HG02943 (cell line): ENCODE data around the gene SCGB1D4.
"Not testable (repeated sequence)": the region's sequence is repeated elsewhere in the genome, so short reads cannot be mapped to it uniquely, and the experiment has no call there.

Experiments used
- ATAC-seq: cut with Tn5 transposase; IDR thresholded peaks from one replicate; pipeline ENCODE4 v1.9.1; 2021; ENCODE audit warnings: mild to moderate bottlenecking, low read depth, moderate library complexity; ENCODE audit not compliant: unreplicated experiment

SCGB1D4 gene, protein sequence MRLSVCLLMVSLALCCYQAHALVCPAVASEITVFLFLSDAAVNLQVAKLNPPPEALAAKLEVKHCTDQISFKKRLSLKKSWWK

GRCh38 chr11:62298975-62299374, at the start of gene SCGB1D4:
SCGB1D4 (minus strand) TSS chr11:62299075; CDS start chr11:62299010, 65 bp downstream.
- ATAC-seq: no peak

- no peak for ATAC-seq
Observed at GRCh38 chr11:62345861-62346260, 47.0 kb upstream of the SCGB1D4 start.

- no peak for ATAC-seq
Observed at GRCh38 chr11:62344210-62344609, 45.3 kb upstream of the SCGB1D4 start.

- not testable (repeated sequence) for ATAC-seq
Observed at GRCh38 chr11:62343646-62344190, 44.8 kb upstream of the SCGB1D4 start.

DNA sequence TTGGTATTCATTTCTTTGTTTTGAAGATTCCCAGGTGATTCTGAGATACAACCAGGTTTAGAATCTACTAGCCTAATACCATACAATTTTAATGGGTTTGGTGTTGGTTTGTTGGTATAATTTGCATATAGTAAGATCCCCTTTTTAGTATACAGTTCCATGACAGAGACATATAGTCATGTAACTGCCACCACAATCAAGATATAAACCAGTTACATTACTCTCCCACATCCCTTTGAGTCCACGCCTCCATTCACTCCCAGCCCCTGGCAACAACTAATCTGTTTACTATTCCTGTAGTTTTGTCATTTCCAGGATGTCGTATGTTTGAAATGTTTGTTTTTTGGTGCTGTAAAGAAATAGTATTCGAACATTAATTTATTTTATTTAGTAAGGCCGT, 42.7 kb upstream of the SCGB1D4 start:
- ATAC-seq: no peak

DNA sequence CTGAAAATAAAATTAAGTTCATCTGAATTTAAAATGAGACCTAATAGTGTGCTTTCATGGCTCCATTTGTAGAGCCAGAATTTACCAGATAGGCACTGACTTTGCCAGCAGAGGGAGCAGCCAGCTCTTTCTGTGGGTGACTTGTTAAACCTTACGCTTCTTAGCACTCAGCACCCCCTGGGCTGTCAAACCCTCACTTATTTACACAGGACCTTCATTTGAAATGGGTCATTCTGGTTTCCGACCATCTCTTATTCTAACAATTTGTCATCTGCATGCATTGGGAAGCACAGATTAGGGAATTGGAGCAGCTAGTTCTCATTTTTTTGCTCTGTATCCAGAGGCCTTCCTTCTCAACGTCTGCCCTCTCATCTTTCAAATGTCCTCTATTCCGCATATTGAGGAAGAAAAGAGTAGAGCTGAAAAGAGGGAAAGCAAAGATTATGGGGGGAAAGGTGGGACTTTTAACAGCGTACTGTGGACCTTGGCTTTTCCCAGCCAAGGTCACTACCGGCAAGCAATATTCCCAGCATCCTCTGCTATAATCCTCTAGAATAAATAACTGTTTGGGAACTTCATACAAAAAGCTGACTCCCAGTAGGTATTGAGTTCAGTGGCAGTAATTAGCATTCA, 41.5 kb upstream of the SCGB1D4 start:
- no peak for ATAC-seq

GRCh38 chr11:62338218-62338617, 39.3 kb upstream of the SCGB1D4 start:
- ATAC-seq: no peak

DNA sequence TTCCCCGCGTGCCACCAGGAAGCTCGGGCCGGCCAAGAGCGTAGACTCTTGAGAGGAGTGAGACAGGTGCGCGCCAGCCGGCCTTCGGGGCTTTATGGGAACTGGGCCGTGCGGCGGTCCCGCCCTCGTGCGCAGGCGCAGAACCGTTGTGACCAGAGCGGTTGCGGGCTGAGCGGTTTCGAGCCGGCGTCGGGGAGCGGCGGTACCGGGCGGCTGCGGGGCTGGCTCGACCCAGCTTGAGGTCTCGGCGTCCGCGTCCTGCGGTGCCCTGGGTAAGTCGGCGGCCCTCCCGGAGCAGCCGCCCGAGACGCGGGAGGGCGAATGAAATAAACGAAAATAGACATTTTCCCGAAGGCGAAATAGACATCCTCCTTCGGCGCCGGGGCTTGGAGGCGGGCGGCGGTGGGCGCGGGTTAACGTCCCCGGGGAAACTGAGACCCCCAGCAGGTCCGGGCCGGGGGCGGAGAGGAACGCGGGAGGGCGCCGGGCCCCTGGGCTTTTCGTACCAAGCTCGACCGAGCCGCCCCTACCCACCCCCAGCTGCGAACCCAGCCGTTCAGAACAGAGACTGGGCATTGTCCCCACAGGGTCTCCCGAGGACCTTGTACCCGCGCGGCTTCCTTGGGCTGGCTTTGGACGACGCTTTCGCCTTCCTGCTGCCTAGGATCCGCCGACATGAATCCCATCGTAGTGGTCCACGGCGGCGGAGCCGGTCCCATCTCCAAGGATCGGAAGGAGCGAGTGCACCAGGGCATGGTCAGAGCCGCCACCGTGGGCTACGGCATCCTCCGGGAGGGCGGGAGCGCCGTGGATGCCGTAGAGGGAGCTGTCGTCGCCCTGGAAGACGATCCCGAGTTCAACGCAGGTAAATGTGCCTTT, 38.7 kb upstream of the SCGB1D4 start, which contains the start of gene ASRGL1:
TSS of gene ASRGL1 (plus strand) at position 146 of the 879 bp plus-strand sequence. CDS start at position 676, 530 bp downstream.
- ATAC-seq: no peak

DNA sequence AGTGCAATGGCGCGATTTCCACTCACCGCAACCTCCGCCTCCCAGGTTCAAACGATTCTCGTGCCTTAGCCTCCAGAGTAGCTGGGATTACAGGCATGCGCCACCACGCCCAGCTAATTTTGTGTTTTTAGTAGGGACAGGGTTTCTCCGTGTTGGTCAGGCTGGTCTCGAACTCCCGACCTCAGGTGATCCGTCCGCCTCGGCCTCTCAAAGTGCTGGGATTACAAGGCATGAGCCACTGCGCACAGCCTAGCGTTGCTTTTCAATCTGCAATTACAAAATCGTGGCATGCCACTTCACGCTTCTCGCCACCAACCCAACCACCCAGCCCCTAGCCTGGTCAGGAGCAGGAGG, 38.1 kb upstream of the SCGB1D4 start:
- ATAC-seq: not testable (repeated sequence)

DNA sequence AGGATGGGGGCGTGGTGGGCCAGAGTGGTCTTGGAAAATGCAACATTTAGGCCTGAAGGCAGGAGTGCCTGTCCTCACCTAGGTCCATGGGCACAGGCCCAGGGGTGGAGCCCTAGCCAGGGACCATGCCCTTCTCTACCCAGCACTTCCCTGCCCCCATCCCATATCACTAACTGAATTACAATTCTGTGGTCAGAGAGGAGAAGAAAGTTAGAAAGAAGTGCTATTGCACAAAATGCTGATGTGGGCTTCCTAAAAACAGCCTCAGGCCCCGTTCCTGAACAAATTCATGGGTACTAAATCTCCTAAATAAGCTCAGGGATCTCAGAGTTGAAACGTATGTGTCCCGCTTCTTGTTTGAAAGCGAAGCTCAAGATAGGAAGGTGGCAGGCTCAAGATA, 34.9 kb upstream of the SCGB1D4 start:
- no peak for ATAC-seq

DNA sequence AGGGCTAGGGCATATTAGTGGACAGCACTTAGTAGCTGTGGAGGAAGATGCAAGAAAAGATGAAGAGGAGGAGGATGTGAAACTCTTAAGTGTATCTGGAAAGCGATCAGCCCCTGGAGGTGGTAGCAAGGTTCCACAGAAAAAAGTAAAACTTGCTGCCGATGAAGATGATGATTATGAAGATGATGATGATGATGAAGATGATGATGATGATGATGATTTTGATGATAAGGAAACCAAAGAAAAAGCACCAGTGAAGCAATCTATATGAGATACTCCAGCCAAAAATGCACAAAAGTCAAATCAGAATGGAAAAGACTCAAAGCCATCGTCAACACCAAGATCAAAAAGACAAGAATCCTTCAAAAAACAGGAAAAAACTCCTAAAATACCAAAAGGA, 32.4 kb upstream of the SCGB1D4 start:
- ATAC-seq: not testable (repeated sequence)

DNA sequence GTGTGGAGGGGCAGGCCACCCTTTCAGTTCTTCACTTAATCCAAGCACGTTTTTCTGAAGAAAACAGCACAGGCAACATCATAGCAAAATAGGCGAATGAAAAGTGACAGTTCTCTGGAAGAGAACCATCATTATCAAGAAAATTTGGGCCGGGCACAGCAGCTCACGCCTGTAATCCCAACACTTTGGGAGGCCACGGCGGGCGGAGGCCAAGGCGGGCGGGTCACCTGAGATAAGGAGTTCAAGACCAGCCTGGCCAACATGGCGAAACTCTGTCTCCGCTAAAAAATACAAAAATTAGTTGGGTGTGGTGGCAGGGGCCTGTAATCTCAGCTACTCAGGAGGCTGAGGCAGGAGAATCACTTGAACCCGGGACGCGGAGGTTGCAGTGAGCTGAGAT, 28.7 kb upstream of the SCGB1D4 start:
- ATAC-seq: not testable (repeated sequence)

GRCh38 chr11:62326719-62327118, 27.8 kb upstream of the SCGB1D4 start:
- ATAC-seq: not testable (repeated sequence)

DNA sequence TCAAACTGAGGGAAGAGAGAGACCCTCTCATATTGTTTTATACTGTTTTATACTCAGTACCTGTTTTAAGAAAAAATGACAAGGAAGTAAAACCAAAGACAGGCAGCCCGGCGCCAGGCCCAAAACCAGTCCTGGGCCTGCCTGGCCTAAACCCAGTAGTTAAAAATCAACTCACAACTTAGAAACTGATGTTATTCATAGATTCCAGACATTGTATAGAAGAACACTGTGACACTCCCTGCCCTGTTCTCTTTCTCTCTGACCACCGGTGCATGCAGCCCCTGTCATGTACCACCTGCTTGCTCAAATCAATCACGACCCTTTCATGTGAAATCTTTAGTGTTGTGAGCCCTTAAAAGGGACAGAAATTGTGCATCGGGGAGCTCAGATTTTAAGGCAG, 26.9 kb upstream of the SCGB1D4 start:
- ATAC-seq: not testable (repeated sequence)

DNA sequence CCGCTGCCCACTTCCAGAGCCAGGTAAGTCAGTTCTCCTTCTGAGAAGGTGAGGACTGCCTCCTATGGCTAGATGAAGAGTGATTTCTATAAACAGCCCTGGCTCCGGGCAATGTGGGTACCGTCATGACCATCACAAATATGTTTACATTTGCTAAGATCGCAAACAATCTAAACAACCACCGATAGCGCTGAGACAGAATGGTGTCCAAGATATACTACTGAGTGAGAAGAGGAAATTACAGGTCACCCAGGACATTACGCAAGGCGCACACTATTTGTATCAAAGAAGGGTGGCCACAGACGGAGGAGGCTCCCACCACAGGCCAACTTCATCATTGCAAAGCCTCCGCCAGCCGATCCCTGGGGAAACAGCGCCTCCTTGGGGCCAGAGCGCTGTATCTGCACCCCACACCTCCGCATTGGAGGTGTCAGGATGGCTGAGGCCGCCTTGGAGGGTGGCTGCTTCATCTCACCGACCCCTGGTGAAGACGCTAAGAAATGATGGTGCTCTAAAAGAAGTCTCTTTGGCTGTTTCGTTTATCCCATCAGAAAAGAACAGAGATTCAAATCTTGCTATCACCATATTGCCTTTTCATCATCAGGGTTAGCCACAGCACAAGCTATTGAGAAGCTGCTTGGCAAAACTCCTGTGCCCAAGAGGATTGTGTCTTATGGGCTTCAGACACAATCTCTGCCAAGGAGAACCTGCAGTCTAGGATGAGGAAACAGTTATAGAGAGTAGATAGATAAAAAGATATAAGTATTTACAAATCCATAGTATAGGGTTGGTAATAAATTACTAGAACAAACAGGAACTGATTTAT, 26.1 kb upstream of the SCGB1D4 start:
- ATAC-seq: no peak

- no peak for ATAC-seq
Observed at GRCh38 chr11:62322524-62322923, 23.6 kb upstream of the SCGB1D4 start.

- ATAC-seq: no peak
Observed at GRCh38 chr11:62315431-62315830, 16.6 kb upstream of the SCGB1D4 start.

DNA sequence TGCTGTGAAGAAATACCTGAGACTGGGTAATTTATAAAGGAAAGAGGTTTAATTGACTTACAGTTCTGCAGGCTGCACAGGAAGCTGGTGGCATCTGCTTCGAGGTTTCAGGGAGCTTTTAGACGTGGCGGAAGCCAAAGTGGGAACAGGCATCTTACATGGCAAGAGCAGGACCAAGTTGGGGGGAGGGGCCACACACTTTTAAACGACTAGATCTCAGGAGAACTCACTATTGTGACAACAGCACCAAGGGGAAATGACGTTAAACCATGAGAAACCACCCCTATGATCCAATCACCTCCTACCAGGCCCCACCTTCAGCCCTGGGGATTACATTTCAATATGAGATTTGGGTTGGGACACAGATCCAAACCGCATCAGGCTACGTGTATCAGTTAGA, 11.1 kb upstream of the SCGB1D4 start:
- ATAC-seq: no peak

GRCh38 chr11:62307950-62308349, 9.1 kb upstream of the SCGB1D4 start:
- ATAC-seq: no peak

DNA sequence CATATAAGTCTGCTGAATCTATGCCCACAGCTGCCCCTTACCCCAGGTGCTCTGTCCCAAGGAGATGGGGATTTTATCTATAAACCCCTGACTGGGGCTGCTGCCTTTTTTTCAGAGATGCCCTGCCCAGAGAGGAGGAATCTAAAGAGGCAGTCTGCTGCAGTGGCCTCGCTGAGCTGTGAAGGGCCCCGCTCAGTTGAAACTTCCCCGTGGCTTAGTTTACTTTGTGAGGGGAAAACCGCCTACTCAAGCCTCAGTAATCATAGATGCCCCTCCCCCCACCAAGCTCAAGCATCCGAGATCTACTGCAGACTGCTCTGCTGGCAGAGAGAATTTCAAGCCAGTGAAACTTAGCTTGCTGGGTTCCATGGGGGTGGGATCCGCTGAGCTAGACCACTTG, 7.4 kb upstream of the SCGB1D4 start:
- no peak for ATAC-seq
